SK-N-MC (cell line): ENCODE measurements around the gene ERC2.
A peak's percentile ranks its signal among the peaks of the same experiment; 100 is the strongest.
"Not testable (repeated sequence)": the region's sequence is repeated elsewhere in the genome, so short reads cannot be mapped to it uniquely, and the experiment has no call there.

Experiments
- DNase-seq: peaks from one replicate; pipeline ENCODE4 v3.0.0-alpha.2; 2011; ENCODE audit warnings: low read depth, low spot score
- H3K27ac ChIP-seq: fragments of 200-600 bp; sonication (generic); 2 replicates; pipeline ENCODE4 v1.5.1; 2016; ENCODE audit warnings: mixed run types
- H3K36me3 ChIP-seq: fragments of 200-600 bp; sonication (generic); 2 replicates; pipeline ENCODE4 v1.6.1; 2017; ENCODE audit warnings: antibody characterized with exemption, low read length, mixed read lengths; ENCODE audit not compliant: insufficient read depth
- H3K4me3 ChIP-seq: fragments of 200-600 bp; sonication (generic); 2 replicates; pipeline ENCODE4 v1.5.1; 2016
- H3K9ac ChIP-seq: fragments of 200-600 bp; sonication (generic); 2 replicates; pipeline ENCODE4 v1.8.0; 2017; ENCODE audit warnings: mixed run types, mixed read lengths; ENCODE audit not compliant: insufficient read length
- H3K9me3 ChIP-seq: fragments of 200-600 bp; sonication (generic); 2 replicates; pipeline ENCODE4 v1.6.1; 2017; ENCODE audit warnings: low read depth, mild to moderate bottlenecking, antibody characterized with exemption, low read length, moderate library complexity, mixed read lengths
- EZH2 ChIP-seq: fragments of 200-600 bp; sonication (generic); IDR thresholded peaks from one replicate; pipeline ENCODE4 v1.6.1; 2017; ENCODE audit warnings: antibody characterized with exemption
- FOXP2 ChIP-seq: optimal IDR thresholded peaks from 2 replicates; pipeline ENCODE3; 2011; ENCODE audit warnings: mild to moderate bottlenecking, moderate library complexity; ENCODE audit not compliant: insufficient read depth; ENCODE audit errors: extremely low read length, control extremely low read depth
- POLR2AphosphoS5 ChIP-seq: IDR thresholded peaks from 2 replicates; pipeline ENCODE4 v1.6.1; 2012; ENCODE audit warnings: mild to moderate bottlenecking, low read depth, low read length, borderline replicate concordance

Gene ERC2

DNA sequence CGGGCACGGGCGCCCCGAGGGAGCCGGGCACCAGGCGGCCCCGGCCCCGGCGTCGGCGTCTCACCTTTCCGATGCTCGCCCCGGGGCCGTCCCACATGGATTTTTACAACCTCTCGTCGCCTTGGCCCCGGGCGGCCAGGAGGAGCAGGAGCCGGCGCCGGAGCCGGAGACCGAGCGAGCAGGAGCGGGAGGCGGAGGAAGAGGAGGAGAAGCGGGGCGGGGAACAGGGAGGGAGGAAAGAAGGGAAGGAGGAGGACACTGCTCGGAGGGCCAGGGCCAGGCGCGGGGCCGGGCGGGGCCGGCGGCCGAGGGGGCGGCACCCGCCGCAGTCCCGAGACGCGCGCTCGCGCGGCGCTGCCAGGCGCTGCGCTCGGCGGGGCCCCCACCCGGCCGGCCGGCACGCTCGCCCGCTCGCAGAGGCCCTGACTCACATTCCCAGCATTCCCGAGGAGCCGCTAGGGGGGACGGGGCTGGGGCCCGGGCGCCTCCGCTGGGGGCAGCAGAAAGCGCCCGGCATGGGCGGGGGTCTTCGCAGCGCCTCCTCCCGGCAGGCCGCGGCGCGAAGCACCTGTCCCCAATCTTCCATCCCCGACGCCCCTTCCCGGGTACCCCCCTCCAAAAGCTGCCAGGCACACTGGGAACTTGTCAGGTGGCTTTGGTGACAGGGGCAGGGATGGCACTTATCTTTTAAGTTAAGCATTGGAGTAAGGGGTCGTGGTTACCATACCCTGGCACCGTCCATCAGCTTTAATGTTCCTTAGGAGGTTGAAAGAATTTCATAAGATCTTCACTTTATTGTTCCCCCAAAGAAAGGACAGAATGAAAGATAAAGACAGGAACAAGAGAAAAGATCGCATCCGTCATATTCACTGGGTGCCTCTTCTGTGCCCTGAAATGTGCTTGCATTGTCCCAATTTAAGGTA lies at the start of gene ERC2:
TSS of gene ERC2 (minus strand) at position 284 of the 923 bp plus-strand sequence.
- Histone ChIP-seq H3K4me3 (peak within 1 kb of the TSS; percentile 75), H3K27ac (no peak within 1 kb of the TSS), H3K36me3 (no peaks in the 10 kb centered on the region), H3K9me3 (no peaks in the 10 kb centered on the region), H3K9ac (peak within 1 kb of the TSS; percentile 12)
- no peak for DNase-seq
- no peak for TF ChIP-seq EZH2
- no peak for TF ChIP-seq POLR2AphosphoS5
- TF ChIP-seq FOXP2: no peak

DNA sequence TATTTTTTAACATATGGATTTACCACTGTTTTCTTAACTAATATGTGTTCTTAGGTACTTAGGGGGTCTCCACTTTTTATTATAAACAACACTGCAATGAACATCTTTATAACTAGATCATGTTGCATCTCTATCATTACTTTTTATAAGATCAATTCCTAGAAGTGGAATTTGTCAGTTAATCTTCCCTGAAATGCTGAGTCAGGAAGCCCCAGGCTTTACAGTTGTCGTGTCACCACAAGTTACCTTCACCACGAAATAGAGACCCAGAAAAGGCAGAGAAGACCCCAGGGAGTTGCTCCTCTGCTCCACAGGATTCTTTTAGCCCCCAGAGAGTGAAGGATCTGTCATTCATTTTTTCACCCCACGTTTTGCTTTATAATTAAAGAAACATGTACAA lies 34.5 kb upstream of the ERC2 start:
- H3K9ac ChIP-seq: no peak overlapping the region
- no peak for TF ChIP-seq POLR2AphosphoS5
- no peak for TF ChIP-seq FOXP2
- no peak for TF ChIP-seq EZH2
- H3K9me3 ChIP-seq: no peaks in the 10 kb centered on the region
- H3K4me3 ChIP-seq: no peak overlapping the region
- no peak for DNase-seq
- no peak overlapping the region for H3K27ac ChIP-seq
- H3K36me3 ChIP-seq: no peaks in the 10 kb centered on the region

DNA sequence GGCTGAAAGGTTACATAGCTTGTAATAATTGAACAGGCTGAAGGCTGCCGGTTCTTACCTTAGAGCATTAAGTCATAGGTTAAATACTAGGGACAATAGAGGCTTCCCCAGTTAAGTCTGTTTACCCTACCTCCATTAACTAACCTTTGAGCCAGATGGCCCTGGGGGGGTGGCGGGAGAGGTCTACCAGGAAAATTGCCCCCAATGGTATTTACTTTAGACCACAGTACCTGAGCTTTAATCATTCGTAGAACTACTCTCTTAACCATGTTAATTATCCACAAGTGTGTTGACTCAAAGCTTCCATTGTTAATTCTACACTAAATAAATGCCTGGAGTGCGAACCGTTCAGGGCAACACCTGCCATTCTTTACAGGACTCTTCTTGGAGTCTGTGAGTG lies 28.1 kb upstream of the ERC2 start:
- not testable (repeated sequence) for H3K27ac ChIP-seq, H3K4me3 ChIP-seq, H3K9ac ChIP-seq, H3K9me3 ChIP-seq, DNase-seq, H3K36me3 ChIP-seq

DNA sequence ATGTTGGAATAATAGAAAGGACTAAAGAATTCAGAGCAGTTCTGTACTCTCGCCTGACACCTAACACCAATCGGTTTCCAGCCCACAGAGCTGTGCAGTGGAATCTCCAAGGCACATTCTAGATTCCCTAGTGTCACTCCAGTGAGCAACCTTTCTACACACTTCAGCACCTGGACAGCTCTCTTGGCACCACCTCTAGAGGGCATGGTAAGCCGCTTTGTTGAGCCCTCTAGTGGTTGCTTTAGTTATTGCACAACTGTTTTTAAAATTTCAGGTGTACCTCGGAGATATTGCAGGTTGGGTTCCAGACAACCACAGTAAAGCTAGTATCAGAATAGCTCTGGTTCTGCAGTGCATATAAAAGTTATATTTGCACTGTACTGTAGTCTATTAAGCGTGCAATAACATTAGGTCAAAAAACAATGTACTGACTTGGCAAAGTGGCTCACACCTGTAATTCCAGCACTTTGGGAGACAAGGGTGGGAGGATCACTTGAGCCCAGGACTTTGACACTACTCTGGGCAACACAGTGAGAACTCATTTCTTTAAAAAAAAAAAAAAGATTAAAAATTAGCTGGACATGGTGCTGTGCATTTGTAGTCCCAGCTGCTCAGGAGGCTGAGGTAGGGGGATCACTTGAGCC lies 26.5 kb upstream of the ERC2 start:
- no peaks in the 10 kb centered on the region for H3K9me3 ChIP-seq
- no peak overlapping the region for H3K27ac ChIP-seq
- no peaks in the 10 kb centered on the region for H3K36me3 ChIP-seq
- DNase-seq: peak; percentile 61
- H3K9ac ChIP-seq: no peak overlapping the region
- TF ChIP-seq EZH2 (no peak), FOXP2 (peak; percentile 19), POLR2AphosphoS5 (no peak)
- no peak overlapping the region for H3K4me3 ChIP-seq

DNA sequence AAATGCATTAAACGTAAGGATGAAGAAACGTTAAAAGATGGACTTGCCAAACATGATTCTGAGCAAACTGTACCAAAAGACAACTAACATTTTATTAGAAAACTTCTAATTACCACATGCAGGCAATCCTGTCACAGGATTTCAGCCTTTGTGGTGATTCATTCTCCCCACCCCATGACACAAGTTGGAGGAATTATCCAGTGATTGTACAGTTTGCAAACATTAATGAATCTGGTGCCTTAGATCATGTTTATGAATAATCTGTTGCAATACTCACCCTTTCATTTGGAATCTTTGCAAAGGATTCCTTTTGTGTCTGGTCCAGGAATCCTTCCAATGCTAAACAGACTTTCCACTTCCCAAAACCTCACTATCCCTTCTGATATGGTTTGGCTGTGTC lies 23.3 kb upstream of the ERC2 start:
- TF ChIP-seq FOXP2: no peak
- no peak for TF ChIP-seq POLR2AphosphoS5
- TF ChIP-seq EZH2: no peak
- H3K9ac ChIP-seq: no peak overlapping the region
- no peaks in the 10 kb centered on the region for H3K36me3 ChIP-seq
- H3K27ac ChIP-seq: no peak overlapping the region
- DNase-seq: no peak
- no peak overlapping the region for H3K4me3 ChIP-seq
- H3K9me3 ChIP-seq: no peaks in the 10 kb centered on the region

DNA sequence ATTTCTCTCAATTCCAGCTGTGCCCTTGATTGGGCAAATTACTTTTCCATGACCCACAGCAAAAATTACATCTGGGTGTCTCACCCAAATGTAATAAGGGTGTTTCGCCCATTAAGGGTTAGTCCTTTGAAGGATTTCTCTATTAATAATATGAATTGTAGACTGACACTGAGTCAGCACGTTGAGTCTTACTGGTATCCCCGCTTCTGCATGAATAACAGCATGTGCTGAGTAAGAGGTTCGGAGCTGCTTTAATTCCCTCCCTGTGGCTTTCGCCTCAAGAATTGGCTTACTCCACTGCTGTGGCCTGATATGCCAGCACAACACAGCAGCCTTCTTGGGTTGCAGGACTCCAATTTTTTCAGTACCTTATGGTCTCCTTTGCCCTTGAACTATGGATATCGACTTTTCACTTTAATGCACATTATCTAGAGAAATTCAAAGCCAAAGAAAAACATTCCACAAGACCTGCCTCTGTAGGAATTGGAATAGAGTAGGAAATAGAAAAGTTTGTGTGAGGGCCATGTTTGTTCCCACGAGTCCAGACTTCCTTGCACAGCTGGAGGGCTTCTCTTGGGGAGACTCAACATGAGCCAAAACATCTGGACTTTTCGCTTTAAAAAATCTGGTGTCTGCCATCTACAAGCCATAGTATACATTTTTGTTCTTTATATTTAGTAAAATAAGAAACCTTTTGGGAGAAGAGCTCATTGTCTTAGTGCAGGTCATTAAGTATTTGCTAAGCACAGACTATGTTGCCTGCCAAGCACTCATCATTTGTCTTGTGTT lies 20.7 kb upstream of the ERC2 start:
- H3K9ac ChIP-seq: no peak overlapping the region

DNA sequence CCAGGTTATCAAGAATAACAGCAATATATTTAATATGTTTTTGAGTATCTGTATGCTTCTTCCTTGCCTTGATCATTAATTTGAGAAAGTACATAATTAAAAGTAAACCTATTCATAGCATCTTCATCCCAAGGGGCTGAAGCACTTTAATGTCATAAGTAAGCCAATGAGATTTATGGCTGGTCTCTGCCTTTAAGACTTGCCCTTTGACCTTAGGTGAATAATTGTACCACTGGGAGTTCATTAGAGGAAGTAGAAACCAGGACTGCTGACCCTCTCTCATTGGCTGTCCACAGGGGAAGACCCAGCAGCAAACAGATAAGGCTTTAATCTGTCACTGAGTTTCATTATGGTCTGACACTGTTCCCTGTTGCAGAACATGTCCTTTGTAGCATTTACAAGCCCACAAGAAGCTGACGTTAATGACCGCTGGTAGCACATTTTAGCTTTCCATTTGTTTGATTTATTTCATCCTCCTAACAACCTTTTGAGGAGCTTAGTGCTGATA lies 16.3 kb upstream of the ERC2 start:
- Histone ChIP-seq H3K27ac (no peak overlapping the region), H3K9me3 (no peaks in the 10 kb centered on the region), H3K4me3 (no peak overlapping the region), H3K36me3 (no peaks in the 10 kb centered on the region), H3K9ac (no peak overlapping the region)
- no peak for DNase-seq
- no peak for TF ChIP-seq FOXP2
- no peak for TF ChIP-seq POLR2AphosphoS5
- no peak for TF ChIP-seq EZH2

More for the DNA sequence above, 20.7 kb upstream of the ERC2 start:
- Histone ChIP-seq H3K9me3 (no peaks in the 10 kb centered on the region), H3K4me3 (no peak overlapping the region), H3K36me3 (no peaks in the 10 kb centered on the region), H3K27ac (no peak overlapping the region)
- no peak for TF ChIP-seq EZH2
- no peak for TF ChIP-seq FOXP2
- no peak for TF ChIP-seq POLR2AphosphoS5
- no peak for DNase-seq

DNA sequence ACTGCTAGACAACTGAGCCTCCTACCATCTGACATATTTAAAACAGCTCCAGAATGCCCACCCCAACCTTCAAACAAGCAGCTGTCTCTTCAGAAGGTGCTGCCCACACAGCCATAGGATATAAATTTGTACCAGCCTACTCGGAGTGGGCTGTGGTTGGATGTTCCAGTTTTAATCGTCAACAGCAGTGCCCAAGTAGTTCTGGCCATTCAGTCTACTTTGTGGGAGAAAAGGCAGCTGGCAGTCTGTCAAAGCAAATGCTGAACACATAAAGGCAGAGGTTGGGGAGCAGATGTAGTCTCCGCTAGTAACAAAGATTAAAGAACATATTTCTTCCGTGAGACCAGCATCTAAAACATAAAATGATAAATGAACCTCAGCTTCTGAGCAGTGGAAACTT lies 15.9 kb upstream of the ERC2 start:
- no peak overlapping the region for H3K9ac ChIP-seq
- no peaks in the 10 kb centered on the region for H3K9me3 ChIP-seq
- H3K27ac ChIP-seq: no peak overlapping the region
- no peak overlapping the region for H3K4me3 ChIP-seq
- no peak for DNase-seq
- no peaks in the 10 kb centered on the region for H3K36me3 ChIP-seq
- TF ChIP-seq FOXP2 (no peak), EZH2 (no peak), POLR2AphosphoS5 (no peak)
